GM18861 (cell line): ENCODE measurements around the gene FAM43A.

Experiments used
- ATAC-seq: cut with Tn5 transposase; IDR thresholded peaks from one replicate; pipeline ENCODE4 v1.9.1; 2021; ENCODE audit not compliant: unreplicated experiment

FAM43A gene

GRCh38 chr3:194707147-194707540 is 21.5 kb downstream of the FAM43A start:
- ATAC-seq = no peak

- no peak for ATAC-seq
Observed at GRCh38 chr3:194711286-194711685, 25.6 kb downstream of the FAM43A start.

GRCh38 chr3:194711913-194712312 is 26.2 kb downstream of the FAM43A start:
- no peak for ATAC-seq

GRCh38 chr3:194713299-194714136 is 27.8 kb downstream of the FAM43A start:
- ATAC-seq = no peak

GRCh38 chr3:194714137-194714455 is 28.4 kb downstream of the FAM43A start:
- no peak for ATAC-seq

GRCh38 chr3:194714564-194714963 is 28.9 kb downstream of the FAM43A start:
- no peak for ATAC-seq

GRCh38 chr3:194715022-194715800 is 29.5 kb downstream of the FAM43A start:
- no peak for ATAC-seq

GRCh38 chr3:194718079-194718478 is 32.4 kb downstream of the FAM43A start:
- ATAC-seq = no peak

DNA sequence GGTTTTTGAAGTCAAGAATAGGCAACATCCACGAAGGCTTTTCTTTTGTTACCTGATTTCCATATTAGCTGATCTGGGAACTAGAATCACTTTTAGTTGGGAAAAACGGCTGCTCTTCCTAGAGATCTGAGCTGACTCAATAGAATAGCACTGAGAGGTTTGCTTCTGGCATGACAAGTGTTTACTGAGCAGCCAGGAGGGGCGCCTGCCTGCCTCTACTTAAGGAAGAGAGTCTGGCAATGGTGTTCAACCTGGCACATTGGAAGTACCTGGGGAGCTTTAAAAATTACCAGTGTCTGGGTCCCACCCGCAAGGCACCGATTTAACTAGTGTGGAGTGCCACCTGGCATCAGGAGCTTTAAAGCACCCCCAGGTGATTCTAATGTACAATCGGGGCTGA is 34.4 kb downstream of the FAM43A start:
- no peak for ATAC-seq

DNA sequence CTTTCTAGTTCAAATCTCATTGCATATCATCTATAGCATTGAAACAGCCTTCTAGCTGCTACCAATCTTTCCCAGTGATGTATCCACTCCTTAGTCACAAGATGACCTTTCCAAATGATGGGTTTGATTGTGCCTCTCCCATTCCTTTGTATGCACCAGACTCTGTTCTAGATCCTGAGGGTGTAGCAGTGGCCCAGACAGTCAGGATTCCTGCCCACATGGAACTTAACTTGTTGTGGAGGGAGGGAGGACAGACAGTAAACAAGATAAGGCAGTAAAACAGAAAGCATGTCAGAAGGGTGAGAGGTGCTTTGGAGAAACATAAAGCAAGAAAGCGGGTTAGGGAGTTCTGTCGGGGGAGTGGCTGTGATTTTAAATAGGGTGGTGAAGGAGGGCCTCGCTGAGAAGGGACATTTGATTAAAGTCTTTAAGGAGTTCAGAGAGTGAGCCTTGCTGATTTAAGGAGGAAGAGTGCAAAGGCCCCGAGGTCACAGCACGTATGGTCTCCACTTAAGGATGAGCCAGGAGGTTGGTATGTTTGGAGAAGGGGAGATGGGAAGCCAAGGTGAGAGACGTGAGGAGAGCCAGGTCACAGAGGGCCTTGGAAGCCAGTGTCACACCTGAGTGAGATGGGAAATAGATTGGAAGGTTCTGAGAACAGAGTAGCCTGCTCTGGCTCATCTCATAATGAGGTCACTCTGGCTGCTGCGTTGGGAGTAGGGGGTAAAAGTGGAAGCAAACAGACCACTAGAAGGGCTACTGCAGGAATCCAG is 38.3 kb downstream of the FAM43A start:
- no peak for ATAC-seq

GRCh38 chr3:194725346-194725745 is 39.7 kb downstream of the FAM43A start:
- ATAC-seq = no peak

DNA sequence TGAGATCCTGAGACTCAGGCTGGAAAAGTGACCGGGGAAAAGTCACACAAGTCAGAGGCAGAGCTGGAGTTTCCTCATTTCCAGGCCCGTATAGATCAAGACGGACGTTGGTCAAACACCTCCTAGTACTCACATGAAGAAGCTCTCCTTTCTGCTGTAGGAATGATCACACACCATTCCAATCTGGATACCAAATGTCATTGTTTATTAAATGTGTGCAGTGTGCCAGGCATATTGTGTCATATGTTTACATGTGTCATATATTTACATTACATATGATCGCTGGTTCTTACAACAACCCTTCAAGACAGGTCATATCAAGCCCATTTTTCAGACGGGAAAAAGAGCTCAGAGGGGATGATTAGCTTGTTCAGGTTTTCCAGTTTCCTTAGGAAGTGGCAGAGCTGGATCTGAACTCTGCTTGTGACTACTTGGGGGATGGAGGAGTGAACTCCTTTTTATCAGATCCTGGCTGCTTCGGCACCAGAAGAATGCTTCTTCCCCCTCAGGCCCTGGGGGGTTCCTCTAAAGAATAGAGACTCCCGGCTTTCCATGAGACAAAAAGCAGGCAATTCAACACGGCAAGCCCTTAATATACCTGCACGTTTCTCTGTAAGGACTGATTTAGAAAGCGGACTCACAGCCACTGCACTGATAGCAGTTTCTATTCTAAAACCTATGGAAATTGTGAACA is 41.9 kb downstream of the FAM43A start:
- ATAC-seq = no peak

DNA sequence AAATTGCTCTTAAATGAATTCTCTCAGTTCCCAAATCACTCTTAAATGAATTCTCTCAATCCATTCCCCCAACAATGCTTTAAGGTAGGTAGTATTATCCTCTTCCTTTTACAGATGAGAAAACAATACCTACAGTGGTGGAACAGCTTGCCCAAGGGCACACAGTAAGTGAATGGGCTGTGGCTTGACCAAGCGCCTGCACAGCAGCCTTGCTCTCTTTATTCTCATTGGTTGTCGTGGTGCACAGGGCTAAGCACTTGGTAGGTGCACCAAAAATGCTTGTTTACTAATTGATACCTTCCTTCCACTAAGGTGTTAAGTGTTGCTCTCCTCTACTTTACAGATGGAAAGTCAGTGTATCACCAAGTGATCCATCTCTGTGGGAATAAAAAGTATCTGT is 43.3 kb downstream of the FAM43A start:
- ATAC-seq = no peak

DNA sequence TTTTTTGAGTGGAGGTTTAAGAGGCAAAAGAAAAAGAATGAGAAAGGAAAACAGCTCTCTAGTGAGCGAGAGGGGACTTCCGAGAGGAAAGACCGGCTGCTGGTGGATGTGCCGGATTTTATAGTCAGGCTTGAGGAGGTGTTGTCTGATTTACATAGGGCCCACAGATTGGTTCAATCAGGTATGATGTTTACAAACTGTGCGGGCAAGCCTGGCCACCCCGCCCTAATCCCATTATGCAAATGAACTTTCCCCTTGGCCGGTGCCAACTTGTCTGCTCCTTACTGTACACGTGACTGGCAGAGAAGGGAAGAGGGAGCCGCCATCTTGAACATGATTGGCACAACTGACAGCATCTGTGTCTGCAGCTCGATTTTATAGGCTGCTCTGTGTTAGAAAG is 44.7 kb downstream of the FAM43A start:
- ATAC-seq = no peak

DNA sequence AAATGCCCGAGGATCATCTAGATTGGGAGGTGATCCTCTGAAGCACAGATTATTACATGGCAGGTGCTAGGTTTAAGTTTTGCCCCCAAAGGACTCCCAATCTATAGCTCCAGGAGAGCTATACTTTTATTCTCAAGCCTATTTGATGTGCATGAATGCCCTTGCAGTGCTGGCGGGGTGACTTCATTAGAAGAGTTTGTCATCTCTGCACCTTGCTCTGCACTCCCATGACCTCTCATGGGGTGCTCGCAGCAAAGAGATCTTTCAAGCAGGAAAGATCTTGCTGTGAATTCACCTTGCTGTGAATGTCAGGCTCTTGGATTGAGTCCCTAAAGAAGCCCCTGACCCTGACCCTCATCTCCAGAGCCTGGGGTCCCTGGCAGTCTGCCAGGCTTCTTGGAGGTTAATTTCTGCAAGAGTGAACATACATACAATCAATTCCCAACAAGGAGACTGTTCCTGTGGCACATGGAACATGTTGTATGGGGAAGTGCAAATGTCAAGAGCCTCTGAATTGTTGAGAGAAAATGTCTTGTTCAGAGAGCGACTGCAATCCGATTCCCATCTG is 45.9 kb downstream of the FAM43A start:
- ATAC-seq = no peak

DNA sequence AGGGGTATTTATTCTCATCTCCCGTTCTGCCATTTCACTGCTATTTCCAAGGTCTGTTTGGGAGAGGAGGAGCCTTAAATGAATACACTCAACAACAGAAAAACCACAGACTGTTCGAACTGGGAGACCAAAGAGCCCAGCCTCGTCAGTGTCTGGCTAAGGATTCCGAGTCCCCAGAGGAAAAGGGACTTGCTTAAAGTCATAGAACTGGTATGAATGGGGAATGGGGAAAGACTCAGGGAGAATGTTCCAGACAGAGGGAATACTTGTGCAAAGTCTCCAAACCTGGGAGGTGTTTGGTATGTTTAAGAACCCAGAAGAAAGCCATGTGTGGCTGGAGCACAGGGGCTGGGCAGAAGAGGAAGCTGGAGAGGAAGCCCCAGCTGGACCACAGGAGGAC is 46.9 kb downstream of the FAM43A start:
- no peak for ATAC-seq

DNA sequence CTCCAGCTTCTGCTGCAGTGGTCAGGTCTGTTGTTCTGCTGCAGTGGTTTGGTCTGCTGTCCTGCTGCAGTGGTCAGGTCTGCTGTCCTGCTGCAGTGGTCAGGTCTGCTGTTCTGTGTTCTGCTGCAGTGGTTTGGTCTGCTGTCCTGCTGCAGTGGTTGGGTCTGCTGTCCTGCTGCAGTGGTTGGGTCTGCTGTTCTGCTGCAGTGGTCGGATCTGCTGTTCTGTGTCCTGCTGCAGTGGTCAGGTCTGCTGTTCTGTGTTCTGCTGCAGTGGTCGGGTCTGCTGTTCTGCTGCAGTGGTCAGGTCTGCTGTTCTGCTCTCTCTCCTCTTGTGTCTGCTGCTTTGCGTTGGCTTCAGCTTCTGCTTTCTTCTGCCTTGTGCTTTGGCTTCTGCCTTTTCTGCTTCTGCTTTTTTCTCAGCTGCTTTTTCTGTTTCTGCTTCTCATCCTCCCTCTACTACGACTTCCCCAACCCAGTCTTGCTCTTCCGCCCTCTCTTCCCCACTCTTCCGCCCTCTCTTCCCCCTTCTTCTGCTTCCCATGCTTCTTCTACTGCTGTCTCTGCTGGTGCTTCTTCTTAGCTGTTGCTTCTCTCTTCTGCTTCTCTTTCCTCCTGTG is 50.7 kb downstream of the FAM43A start:
- no peak for ATAC-seq

DNA sequence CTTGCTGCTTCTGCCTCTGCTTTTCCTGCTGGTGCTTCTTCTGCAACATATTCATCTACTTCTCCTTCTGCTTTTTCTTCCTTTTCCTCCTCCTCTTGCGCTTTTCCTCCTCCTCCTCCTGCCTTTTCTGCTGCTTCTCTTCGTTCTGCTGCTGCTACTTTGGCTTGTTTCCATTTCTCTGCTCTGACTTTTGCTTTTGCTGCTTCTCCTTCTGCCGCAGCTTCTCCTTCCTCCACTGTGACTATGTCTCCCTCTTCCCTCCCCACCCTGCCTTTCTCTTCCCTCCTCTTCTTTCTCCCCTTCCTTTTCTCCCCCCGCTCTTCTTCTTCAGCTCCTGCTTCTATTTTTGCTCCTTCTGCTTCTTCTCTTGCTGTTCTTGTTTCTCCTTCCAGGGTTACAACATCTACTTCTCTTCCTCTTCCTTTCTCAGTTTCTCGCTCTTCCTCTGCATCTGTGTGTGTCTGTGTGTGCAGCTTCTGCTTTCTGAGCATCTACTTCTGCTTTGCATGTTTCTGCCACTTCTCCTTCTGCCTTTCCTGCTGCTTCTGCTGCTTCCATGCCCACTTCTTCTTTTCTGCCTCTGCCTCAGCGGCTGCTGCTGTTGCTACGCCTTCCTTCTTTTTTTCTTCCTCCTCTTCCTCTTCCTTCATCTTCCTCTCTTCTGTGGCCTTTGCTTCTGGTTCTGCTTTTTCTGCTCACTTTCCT is 51.4 kb downstream of the FAM43A start:
- ATAC-seq = peak; percentile 48
